H1 (cell line): ENCODE data around the gene DPEP1. TPM values are rescaled to one million over a fixed set of nuclear protein-coding genes. Genes with fewer than 3 reads are reported as not detected.
A peak's percentile ranks its signal among the peaks of the same experiment; 100 is the strongest.

ENCODE experiments used
- CTCF ChIA-PET: fragments of 300-600 bp; sonication (Branson Sonifier 250); formaldehyde crosslinking; loops from one replicate; lab custom pipeline; 2021; ENCODE audit not compliant: partially characterized antibody; lab: Charles Lee
- POLR2A ChIA-PET: fragments of 300-600 bp; sonication (Branson Sonifier 250); formaldehyde crosslinking; loops from one replicate; lab custom pipeline; 2021; ENCODE audit warnings: inconsistent platforms; ENCODE audit not compliant: partially characterized antibody; lab: Charles Lee
- DNase-seq, 2 experiments: peaks; one replicate each; pipeline versions ENCODE4 v3.0.0 to v3.0.0-alpha.2; 2010 to 2022; ENCODE audit warnings: low spot score in 2 of 2, low read depth in 1 of 2, mixed read lengths in 1 of 2
- FAIRE-seq: peaks from 2 replicates; lab custom pipeline; 2011; peaks lifted over from hg19 to GRCh38; lab: Jason Lieb, UNC
- H2AFZ ChIP-seq: 2 replicates; pipeline ENCODE4 v1.8.1; 2012; ENCODE audit warnings: low read length, inconsistent platforms
- H2AK5ac ChIP-seq: 2 replicates; pipeline ENCODE4 v1.6.1; 2013; ENCODE audit warnings: low read depth, low read length
- H2BK120ac ChIP-seq: replicated peaks from 2 replicates; pipeline ENCODE3; 2013; ENCODE audit warnings: low read depth, low read length, inconsistent platforms
- H2BK12ac ChIP-seq: 2 replicates; pipeline ENCODE4 v1.6.1; 2013; ENCODE audit warnings: low read depth, low read length
- H2BK15ac ChIP-seq: 2 replicates; pipeline ENCODE4 v1.6.1; 2013; ENCODE audit warnings: low read length
- H2BK20ac ChIP-seq: 2 replicates; pipeline ENCODE4 v1.6.1; 2013; ENCODE audit warnings: low read length
- H2BK5ac ChIP-seq: 2 replicates; pipeline ENCODE4 v1.6.1; 2013; ENCODE audit warnings: low read depth, low read length
- H3K14ac ChIP-seq: 2 replicates; pipeline ENCODE4 v1.6.1; 2013; ENCODE audit warnings: inconsistent platforms; ENCODE audit not compliant: insufficient read length
- H3K18ac ChIP-seq: 2 replicates; pipeline ENCODE4 v1.6.1; 2013; ENCODE audit warnings: low read length; ENCODE audit errors: extremely low read depth
- H3K23ac ChIP-seq: 2 replicates; pipeline ENCODE4 v1.6.1; 2013; ENCODE audit warnings: inconsistent platforms; ENCODE audit not compliant: insufficient read length
- H3K23me2 ChIP-seq: 2 replicates; pipeline ENCODE4 v1.6.1; 2013; ENCODE audit warnings: low read depth, low read length
- H3K27ac ChIP-seq: 2 replicates; pipeline ENCODE4 v1.6.1; 2011; ENCODE audit warnings: low read depth, low read length, inconsistent platforms
- H3K27me3 ChIP-seq, 4 experiments: replicated peaks in 1 of 4; 1 replicate in 1 of 4; 2 replicates in 3 of 4; pipeline versions ENCODE4 v1.6.1 to v1.8.1; 2011 to 2013; ENCODE audit warnings: low read length in 3 of 4, mild to moderate bottlenecking in 3 of 4, inconsistent platforms in 2 of 4, mixed read lengths in 2 of 4, moderate library complexity in 1 of 4; ENCODE audit not compliant: control insufficient read depth in 3 of 4, insufficient read depth in 3 of 4; ENCODE audit errors: extremely low read depth in 1 of 4
- H3K36me3 ChIP-seq, 4 experiments: 2 replicates each; pipeline versions ENCODE4 v1.6.1 to v1.8.1; 2011 to 2013; ENCODE audit warnings: mild to moderate bottlenecking in 4 of 4, low read length in 3 of 4, moderate library complexity in 2 of 4, control low read depth in 1 of 4, inconsistent platforms in 1 of 4; ENCODE audit not compliant: insufficient read depth in 4 of 4, control insufficient read depth in 2 of 4
- H3K4ac ChIP-seq: replicated peaks from 2 replicates; pipeline ENCODE3; 2013; ENCODE audit warnings: low read length, low read depth, mixed read lengths, inconsistent platforms; ENCODE audit not compliant: insufficient read length
- H3K4me1 ChIP-seq, 4 experiments: replicated peaks in 1 of 4; 1 replicate in 1 of 4; 2 replicates in 3 of 4; pipeline versions ENCODE4 v1.6.1 to v1.8.1; 2011 to 2013; ENCODE audit warnings: low read length in 3 of 4, inconsistent platforms in 2 of 4, mixed read lengths in 1 of 4; ENCODE audit not compliant: insufficient read depth in 4 of 4, control insufficient read depth in 3 of 4
- H3K4me2 ChIP-seq, 2 experiments: 2 replicates each; pipeline versions ENCODE4 v1.6.1 to v1.8.1; 2011 to 2013; ENCODE audit warnings: low read depth in 2 of 2, low read length in 2 of 2, control low read depth in 1 of 2, inconsistent platforms in 1 of 2, mild to moderate bottlenecking in 1 of 2; ENCODE audit not compliant: insufficient read depth in 1 of 2
- H3K4me3 ChIP-seq, 4 experiments: fragments of 200-600, 300-600 bp in 1 of 4; sonication (generic), shearing (Covaris generic), sonication (Bioruptor Twin) in 1 of 4; 2 replicates each; pipeline versions ENCODE4 v1.5.1 to v1.8.1; 2011 to 2016; ENCODE audit warnings: low read length in 4 of 4, low read depth in 3 of 4, control low read depth in 2 of 4, inconsistent platforms in 2 of 4, mild to moderate bottlenecking in 2 of 4, mixed read lengths in 1 of 4, moderate library complexity in 1 of 4; ENCODE audit not compliant: insufficient read depth in 2 of 4; ENCODE audit errors: extremely low read depth in 1 of 4
- H3K56ac ChIP-seq: replicated peaks from 2 replicates; pipeline ENCODE3; 2013; ENCODE audit warnings: low read depth, mild to moderate bottlenecking, mixed read lengths, low read length, inconsistent platforms; ENCODE audit not compliant: insufficient read length
- H3K79me1 ChIP-seq: 2 replicates; pipeline ENCODE4 v1.6.1; 2013; ENCODE audit warnings: low read depth, low read length, control low read depth
- H3K79me2 ChIP-seq, 2 experiments: 2 replicates each; pipeline versions ENCODE4 v1.6.1 to v1.8.1; 2012 to 2013; ENCODE audit warnings: low read length in 2 of 2, mild to moderate bottlenecking in 2 of 2, inconsistent platforms in 1 of 2; ENCODE audit not compliant: insufficient read depth in 2 of 2, control insufficient read depth in 1 of 2
- H3K9ac ChIP-seq, 4 experiments: replicated peaks in 1 of 4; 1 replicate in 1 of 4; 2 replicates in 3 of 4; pipeline versions ENCODE4 v1.6.1 to v1.8.1; 2011 to 2013; ENCODE audit warnings: low read depth in 3 of 4, low read length in 3 of 4, control low read depth in 2 of 4, mild to moderate bottlenecking in 2 of 4, moderate library complexity in 2 of 4, inconsistent platforms in 1 of 4; ENCODE audit errors: extremely low read depth in 1 of 4
- H3K9me3 ChIP-seq, 2 experiments: 2 replicates each; pipeline versions ENCODE4 v1.6.1 to v1.8.1; 2012 to 2013; ENCODE audit warnings: mild to moderate bottlenecking in 2 of 2, moderate library complexity in 2 of 2, control low read depth in 1 of 2, inconsistent platforms in 1 of 2, low read depth in 1 of 2, low read length in 1 of 2, mixed read lengths in 1 of 2; ENCODE audit not compliant: insufficient read depth in 2 of 2
- H4K20me1 ChIP-seq, 2 experiments: replicated peaks in 1 of 2; 2 replicates each; pipeline versions ENCODE3 to v1.8.1; 2011 to 2013; ENCODE audit warnings: inconsistent platforms in 2 of 2, low read length in 2 of 2, mild to moderate bottlenecking in 1 of 2; ENCODE audit not compliant: insufficient read depth in 2 of 2, control insufficient read depth in 1 of 2
- H4K5ac ChIP-seq: 2 replicates; pipeline ENCODE4 v1.6.1; 2013; ENCODE audit warnings: low read length, low read depth, mixed read lengths, inconsistent platforms; ENCODE audit not compliant: insufficient read length
- H4K8ac ChIP-seq: 2 replicates; pipeline ENCODE4 v1.8.0; 2013; ENCODE audit warnings: mild to moderate bottlenecking, moderate library complexity, low read length, inconsistent platforms; ENCODE audit not compliant: insufficient read depth; ENCODE audit errors: extremely low read depth
- H4K91ac ChIP-seq: replicated peaks from 2 replicates; pipeline ENCODE3; 2013; ENCODE audit warnings: low read length, mixed read lengths, inconsistent platforms; ENCODE audit not compliant: insufficient read length
- MAFK ChIP-seq: IDR thresholded peaks from 2 replicates; pipeline ENCODE4 v1.6.1; 2012; ENCODE audit warnings: low read depth, mild to moderate bottlenecking, improper control_type of control experiment, low read length
- RAD21 ChIP-seq, 2 experiments: IDR thresholded peaks in 1 of 2; conservative IDR thresholded peaks in 1 of 2; 2 replicates each; pipeline ENCODE4 v1.6.1; 2011; ENCODE audit warnings: low read depth in 2 of 2, low read length in 2 of 2, improper control_type of control experiment in 1 of 2, inconsistent platforms in 1 of 2, mild to moderate bottlenecking in 1 of 2, moderate library complexity in 1 of 2
- SP2 ChIP-seq: IDR thresholded peaks from 2 replicates; pipeline ENCODE4 v1.6.1; 2012; ENCODE audit warnings: mild to moderate bottlenecking, low read length, inconsistent platforms
- TBP ChIP-seq: IDR thresholded peaks from 2 replicates; pipeline ENCODE4 v1.6.1; 2011; ENCODE audit warnings: low read depth, low read length, improper control_type of control experiment
- TCF12 ChIP-seq: IDR thresholded peaks from 2 replicates; pipeline ENCODE4 v1.6.1; 2011; ENCODE audit warnings: low read depth, mild to moderate bottlenecking, low read length
- WGBS, 2 experiments: shearing (Covaris generic) in 1 of 2; methylation state at CpG; one replicate each; pipeline versions ENCODE4 v1.1.6 to v1.1.7; 2013 to 2015; ENCODE audit warnings: low lambda C conversion rate in 2 of 2, mixed read lengths in 2 of 2, inconsistent platforms in 1 of 2, low coverage in 1 of 2, missing lambda C conversion rate in 1 of 2; ENCODE audit not compliant: insufficient replicate concordance in 2 of 2, insufficient coverage in 1 of 2, insufficient read length in 1 of 2; ENCODE audit errors: extremely low coverage in 1 of 2, missing lambda C conversion rate in 1 of 2; 5-methylcytosine and 5-hydroxymethylcytosine counted together
- polyA plus RNA-seq, 7 experiments: library from polyadenylated mRNA; depleted of rRNA in 3 of 7; stranded (reverse) in 5 of 7; unstranded in 2 of 7; fragments of >200 nt in 5 of 7; fragments of 200-250 nt in 2 of 7; gene quantifications; 1 replicate in 5 of 7; 2 replicates in 1 of 7; 4 replicates in 1 of 7; pipeline versions ENCODE4 v1.2.1 to v1.2.3, GENCODE V29; 2011 to 2013; ENCODE audit warnings: missing spikeins in 2 of 7, mixed read lengths in 2 of 7
- total RNA-seq: library from RNA; stranded (reverse); fragmentation: NEBNext Ultra II Directional; extraction: Animal tissue kit (Norgen Biotek cat#: 25700); gene quantifications from 2 replicates; pipeline ENCODE4 v1.2.1, GENCODE V29; 2021
- TF ChIP-seq, protein P1 (sequence below), 3 experiments: IDR thresholded peaks; 1 replicate in 2 of 3; 2 replicates in 1 of 3; pipeline versions ENCODE4 v1.5.1 to v1.6.1; 2011; ENCODE audit warnings: low read length in 3 of 3, mild to moderate bottlenecking in 3 of 3, inconsistent platforms in 2 of 3, low read depth in 1 of 3, moderate library complexity in 1 of 3; ENCODE audit not compliant: insufficient read depth in 1 of 3; ENCODE audit errors: control extremely low read depth in 1 of 3

Gene DPEP1
- total and polyA plus RNA-seq, 2 of the 8 experiments (the other 6 are each of a cell fraction or from before 2014, with no cell fraction given) = 2.8 to 3.1 TPM

DNA sequence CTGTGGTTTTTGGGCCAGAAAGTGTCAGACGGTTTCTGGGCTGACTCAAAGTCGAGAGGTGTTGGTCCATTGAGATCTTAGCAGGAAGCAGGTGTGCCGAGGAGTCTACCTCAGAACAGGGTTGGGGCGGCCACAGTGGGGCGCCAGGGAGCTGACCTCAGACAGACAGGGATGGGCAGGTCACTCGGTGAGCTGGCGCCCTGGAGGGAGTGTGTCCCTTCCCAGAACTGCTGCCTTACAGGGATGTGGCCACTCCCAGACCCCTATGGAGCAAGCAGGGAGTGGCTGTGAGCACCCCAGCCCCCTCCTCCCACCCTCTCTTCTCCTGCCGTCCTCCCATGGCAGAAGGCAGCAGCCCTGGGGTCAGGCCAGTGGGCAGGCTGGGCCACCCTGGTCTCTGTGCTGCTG lies 14.0 kb upstream of the DPEP1 start:
- Histone ChIP-seq H3K9me3 (no peaks in the 10 kb centered on the region), H3K23ac (no peak overlapping the region), H3K4ac (no peak overlapping the region), H2BK15ac (0 out of 2 replicates have a peak overlapping the region, but pooled peaks have one; percentile 4), H3K14ac (no peak overlapping the region), H3K23me2 (peaks cover 2% of the 10 kb centered on the region), H3K4me1 (peaks cover 0 to 11% (median 9%) of the 10 kb centered on the region in 4 experiments; a peak in 5 of 7 replicates), H3K27ac (no peak overlapping the region), H2BK20ac (no peak overlapping the region), H3K4me2 (no peak overlapping the region), H4K91ac (no peak overlapping the region), H2AFZ (no peak overlapping the region), H2AK5ac (no peak overlapping the region), H3K4me3 (no peak overlapping the region), H4K5ac (no peak overlapping the region), H3K18ac (no peak overlapping the region; the same call in 1 of the 2 replicates), H3K79me2 (no peaks in the 10 kb centered on the region), H3K27me3 (no peaks in the 10 kb centered on the region; a peak in 1 of 7 replicates), H3K9ac (no peak overlapping the region), H3K56ac (no peak overlapping the region), H2BK12ac (no peak overlapping the region)
- WGBS, 2 experiments = 34% methylated on average over 8 of the region's 8 CpGs; no CpG with 5 or more reads in 1 of the 2 experiments
- POLR2A ChIA-PET = interaction anchor here (0.6 to 1.2 kb wide), 8 partner anchors 10 to 186 kb away, joined by 3 to 5 read pairs (median 3); partner anchors contain the start of gene CDK10
- DNase-seq = peak; percentile 61 to 88
- no peak for FAIRE-seq
- TF ChIP-seq TBP = 0 out of 2 replicates have a peak, but pooled peaks have one; percentile 15
- TF ChIP-seq SP2 = no peak
- TF ChIP-seq, protein P1, sequence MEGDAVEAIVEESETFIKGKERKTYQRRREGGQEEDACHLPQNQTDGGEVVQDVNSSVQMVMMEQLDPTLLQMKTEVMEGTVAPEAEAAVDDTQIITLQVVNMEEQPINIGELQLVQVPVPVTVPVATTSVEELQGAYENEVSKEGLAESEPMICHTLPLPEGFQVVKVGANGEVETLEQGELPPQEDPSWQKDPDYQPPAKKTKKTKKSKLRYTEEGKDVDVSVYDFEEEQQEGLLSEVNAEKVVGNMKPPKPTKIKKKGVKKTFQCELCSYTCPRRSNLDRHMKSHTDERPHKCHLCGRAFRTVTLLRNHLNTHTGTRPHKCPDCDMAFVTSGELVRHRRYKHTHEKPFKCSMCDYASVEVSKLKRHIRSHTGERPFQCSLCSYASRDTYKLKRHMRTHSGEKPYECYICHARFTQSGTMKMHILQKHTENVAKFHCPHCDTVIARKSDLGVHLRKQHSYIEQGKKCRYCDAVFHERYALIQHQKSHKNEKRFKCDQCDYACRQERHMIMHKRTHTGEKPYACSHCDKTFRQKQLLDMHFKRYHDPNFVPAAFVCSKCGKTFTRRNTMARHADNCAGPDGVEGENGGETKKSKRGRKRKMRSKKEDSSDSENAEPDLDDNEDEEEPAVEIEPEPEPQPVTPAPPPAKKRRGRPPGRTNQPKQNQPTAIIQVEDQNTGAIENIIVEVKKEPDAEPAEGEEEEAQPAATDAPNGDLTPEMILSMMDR (IDR thresholded peaks at IDR 0.05; ENCODE audit: control extremely low read depth in 1 of 3, insufficient read depth in 1 of 3, low read depth in 1 of 3, low read length in 3 of 3) = peak; percentile 81 to 85 (median 82)
- 0 out of 2 replicates have a peak, but pooled peaks have one; percentile 20 for TF ChIP-seq TCF12
- TF ChIP-seq RAD21 (IDR thresholded peaks at IDR 0.05 in 1 of 2, conservative IDR thresholded peaks at IDR 0.05 in 1 of 2; ENCODE audit: low read depth in 2 of 2, low read length in 2 of 2) = peak; percentile 59 to 72
- no peak for TF ChIP-seq MAFK
- TF ChIP-seq, all 59 proteins: peak for 4
- Histone ChIP-seq H3K79me1 (no peaks in the 10 kb centered on the region), H4K8ac (no peak overlapping the region), H4K20me1 (peaks cover 0 to 11% of the 10 kb centered on the region in 2 experiments), H3K36me3 (no peaks in the 10 kb centered on the region), H2BK120ac (no peak overlapping the region), H2BK5ac (0 out of 2 replicates have a peak overlapping the region, but pooled peaks have one; percentile 56)
- CTCF ChIA-PET = interaction anchor here (0.6 to 4.8 kb wide), 26 partner anchors 8 to 190 kb away, joined by 3 to 56 read pairs (median 4); partner anchors contain the start of gene DPEP1
